ENCODE data around the gene AP3D1.

DNA sequence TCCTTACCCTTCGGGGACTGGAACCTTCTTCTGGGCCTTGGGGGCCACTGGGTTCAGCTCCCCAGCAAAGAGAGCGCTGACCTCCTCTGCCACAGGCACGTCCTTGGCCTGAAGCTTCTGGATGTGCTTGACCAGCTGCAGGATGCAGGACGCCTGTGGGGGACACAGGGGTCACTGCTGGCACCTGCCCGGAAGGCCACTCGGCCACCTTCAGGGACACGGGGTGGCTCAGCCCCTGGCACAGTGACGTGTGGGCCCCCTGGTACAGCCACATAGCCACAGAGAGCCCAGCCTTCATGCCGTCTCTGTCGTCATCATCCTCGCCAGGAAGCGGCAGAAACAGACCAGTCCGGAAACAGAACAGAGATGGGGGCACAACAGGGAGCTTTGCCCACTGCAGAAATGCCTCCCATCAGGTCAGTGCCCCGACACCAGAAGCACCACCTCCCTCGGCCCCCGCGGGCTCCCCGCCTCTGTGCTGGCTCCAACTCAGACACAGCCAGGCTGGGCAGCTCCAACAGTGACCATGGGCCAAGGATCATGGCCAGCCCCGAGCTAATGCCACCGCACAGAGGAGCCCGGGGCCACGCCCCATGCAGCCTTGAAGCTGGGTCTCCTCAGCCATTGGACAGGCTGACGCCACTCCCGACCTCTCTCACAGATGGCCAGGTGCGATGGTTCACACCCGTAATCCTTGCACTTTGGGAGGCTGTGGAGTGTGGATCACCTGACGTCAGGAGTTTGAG, 34.0 kb downstream of the AP3D1 start:
- TF ChIP-seq, protein P1, sequence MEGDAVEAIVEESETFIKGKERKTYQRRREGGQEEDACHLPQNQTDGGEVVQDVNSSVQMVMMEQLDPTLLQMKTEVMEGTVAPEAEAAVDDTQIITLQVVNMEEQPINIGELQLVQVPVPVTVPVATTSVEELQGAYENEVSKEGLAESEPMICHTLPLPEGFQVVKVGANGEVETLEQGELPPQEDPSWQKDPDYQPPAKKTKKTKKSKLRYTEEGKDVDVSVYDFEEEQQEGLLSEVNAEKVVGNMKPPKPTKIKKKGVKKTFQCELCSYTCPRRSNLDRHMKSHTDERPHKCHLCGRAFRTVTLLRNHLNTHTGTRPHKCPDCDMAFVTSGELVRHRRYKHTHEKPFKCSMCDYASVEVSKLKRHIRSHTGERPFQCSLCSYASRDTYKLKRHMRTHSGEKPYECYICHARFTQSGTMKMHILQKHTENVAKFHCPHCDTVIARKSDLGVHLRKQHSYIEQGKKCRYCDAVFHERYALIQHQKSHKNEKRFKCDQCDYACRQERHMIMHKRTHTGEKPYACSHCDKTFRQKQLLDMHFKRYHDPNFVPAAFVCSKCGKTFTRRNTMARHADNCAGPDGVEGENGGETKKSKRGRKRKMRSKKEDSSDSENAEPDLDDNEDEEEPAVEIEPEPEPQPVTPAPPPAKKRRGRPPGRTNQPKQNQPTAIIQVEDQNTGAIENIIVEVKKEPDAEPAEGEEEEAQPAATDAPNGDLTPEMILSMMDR (IDR thresholded peaks at IDR 0.05 in 2 of 3, conservative IDR thresholded peaks at IDR 0.05 in 1 of 3; ENCODE audit: insufficient read depth in 2 of 3, low read depth in 1 of 3, low read length in 3 of 3): no peak
- TF ChIP-seq SP1 (CRISPR knock-in tag; IDR thresholded peaks at IDR 0.05) (no peak), HNRNPH1 (optimal IDR thresholded peaks at IDR 0.05; ENCODE audit: low read depth, low read length) (no peak)
- TF ChIP-seq, protein P2, sequence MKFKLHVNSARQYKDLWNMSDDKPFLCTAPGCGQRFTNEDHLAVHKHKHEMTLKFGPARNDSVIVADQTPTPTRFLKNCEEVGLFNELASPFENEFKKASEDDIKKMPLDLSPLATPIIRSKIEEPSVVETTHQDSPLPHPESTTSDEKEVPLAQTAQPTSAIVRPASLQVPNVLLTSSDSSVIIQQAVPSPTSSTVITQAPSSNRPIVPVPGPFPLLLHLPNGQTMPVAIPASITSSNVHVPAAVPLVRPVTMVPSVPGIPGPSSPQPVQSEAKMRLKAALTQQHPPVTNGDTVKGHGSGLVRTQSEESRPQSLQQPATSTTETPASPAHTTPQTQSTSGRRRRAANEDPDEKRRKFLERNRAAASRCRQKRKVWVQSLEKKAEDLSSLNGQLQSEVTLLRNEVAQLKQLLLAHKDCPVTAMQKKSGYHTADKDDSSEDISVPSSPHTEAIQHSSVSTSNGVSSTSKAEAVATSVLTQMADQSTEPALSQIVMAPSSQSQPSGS (CRISPR knock-in tag; IDR thresholded peaks at IDR 0.05): no peak
